GM18870 (cell line): ENCODE data around the gene NR3C1.

ENCODE experiments used
- ATAC-seq: cut with Tn5 transposase; IDR thresholded peaks from one replicate; pipeline ENCODE4 v1.9.1; 2021; ENCODE audit warnings: moderate library complexity; ENCODE audit not compliant: unreplicated experiment

NR3C1 gene

DNA sequence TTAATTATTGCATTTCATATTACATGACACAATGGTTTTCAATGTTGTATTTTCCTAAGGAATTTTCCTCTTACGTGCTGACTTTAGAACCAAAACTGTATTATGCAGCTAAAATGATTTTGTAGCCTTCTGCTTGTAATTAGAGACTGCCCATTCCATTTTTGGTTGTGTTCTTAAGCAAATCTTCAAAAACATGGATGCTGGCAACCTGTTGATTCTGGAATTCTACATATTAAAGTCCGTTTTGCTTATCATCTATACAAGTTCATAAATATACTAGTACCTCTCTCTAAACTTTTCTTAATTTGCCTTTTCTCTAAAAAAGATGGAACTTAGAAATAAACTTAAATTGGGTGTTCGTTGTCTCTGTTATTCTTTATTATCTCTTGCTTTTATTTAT is 88.3 kb downstream of the NR3C1 start:
- no peak for ATAC-seq

DNA sequence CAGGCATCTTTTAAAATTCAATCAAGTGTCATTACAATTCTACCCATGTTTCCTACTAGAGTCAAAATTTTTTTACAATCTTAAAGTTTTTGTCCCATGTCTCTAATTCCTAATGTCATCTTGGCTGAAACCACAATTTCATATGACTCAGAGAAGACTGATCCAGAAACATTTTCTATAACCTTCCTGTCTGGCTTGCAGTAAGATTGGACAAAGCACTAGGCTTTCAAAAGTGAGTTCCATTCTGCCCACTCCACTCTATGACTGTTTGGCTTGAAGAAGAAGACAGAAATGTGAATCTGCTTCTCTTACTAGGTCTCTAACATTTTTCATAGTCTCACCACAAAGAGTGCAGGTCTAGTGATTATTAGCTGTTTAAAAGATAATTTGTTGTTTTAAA is 88.8 kb downstream of the NR3C1 start:
- no peak for ATAC-seq

DNA sequence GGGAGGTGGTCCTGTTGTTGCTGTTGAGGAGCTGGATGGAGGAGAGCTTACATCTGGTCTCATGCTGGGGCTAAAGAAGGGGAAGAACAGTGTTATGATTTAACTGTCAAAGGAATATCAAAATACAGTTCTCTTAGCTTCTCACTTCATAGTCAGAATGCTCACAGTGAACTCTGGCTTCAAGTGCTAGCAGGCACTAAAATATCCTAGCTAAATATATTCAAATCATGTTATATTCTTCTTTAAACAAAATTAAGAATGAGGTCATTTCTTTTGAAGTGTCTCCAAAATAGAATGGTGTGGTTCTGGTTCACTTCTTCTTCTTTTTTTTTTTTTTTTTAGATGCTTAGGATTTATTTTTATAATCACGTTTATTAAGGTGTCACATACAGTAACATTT is 89.4 kb downstream of the NR3C1 start:
- no peak for ATAC-seq

DNA sequence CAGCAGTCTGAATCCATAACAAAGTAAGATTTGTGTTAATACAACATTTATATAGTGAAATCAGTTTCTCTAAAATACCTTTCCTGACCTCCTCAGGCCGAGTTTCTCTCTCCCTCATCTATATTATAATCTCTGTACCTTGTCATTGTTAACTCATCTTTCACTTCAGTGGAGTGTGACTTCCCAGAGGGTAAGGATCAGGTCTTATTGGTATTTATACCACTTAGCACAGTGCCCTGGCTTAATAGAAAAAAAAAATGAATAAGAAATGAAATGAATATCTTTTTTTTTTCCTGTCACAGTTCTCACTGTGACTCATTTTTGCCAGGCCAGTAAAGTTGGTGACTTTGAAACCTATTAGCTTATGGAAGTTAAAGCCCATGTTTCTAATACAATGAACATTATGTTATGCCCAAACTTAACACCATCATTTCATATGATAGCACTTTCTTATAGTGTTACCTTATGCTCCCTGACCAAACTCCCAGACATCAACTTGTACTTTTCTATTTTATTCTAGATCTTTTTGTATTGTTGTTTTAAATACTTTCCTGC is 90.1 kb downstream of the NR3C1 start:
- peak; percentile 37 for ATAC-seq

DNA sequence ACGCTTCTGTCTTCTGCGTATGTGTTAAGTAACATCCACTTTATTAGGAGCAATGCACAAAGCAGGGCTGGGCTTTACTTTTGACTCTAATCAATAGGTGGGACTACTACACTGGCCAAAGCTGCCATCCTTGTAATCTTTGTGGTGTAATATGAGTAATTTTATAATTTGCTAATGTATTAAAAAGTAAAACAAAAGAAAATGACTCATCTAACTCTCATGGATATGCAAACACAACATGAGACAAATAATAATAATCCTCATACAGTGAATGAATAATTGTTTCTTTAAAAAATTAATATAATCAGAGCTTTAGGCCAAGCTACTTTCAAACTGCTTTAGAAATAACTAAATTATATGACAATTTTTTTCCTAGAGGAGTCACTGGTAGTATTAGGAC is 90.7 kb downstream of the NR3C1 start:
- ATAC-seq: no peak

DNA sequence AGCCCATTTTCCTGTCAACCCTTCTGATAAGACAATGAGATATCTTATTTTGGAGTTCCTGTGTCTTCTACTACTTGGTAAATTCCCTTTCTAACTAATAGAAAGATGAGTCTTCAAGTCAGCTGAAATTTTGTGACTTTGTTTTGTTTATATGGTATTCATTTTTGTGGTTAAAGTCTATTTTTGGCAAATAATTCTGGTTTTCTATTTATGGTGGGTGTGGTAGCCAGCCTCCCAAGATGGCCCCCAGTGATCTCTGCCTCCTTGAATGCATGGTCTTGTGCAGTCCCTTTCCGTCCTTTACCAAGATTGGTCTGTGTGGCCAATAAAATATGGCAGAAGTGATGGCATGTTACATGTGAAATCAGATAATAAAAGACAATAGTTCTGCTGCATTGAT is 91.5 kb downstream of the NR3C1 start:
- no peak for ATAC-seq

DNA sequence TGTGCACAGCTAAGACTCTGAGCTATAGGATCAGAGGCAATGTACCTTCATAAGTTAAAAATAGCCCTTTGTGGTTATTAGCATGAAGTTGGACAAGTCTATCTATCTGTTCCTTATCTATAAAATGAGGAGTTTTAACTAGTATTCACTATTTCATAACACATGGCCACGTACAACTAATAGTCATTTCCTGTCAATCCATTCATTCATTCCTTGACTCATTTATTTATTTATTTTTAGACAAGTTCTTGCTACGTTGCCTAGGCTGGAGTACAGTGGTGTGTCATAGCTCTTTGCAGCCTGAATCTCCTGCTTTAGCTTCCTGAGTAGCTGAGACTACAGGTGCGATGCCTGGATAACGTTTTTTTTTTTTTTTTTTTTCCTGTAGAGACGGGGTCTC is 92.1 kb downstream of the NR3C1 start:
- ATAC-seq: no peak

DNA sequence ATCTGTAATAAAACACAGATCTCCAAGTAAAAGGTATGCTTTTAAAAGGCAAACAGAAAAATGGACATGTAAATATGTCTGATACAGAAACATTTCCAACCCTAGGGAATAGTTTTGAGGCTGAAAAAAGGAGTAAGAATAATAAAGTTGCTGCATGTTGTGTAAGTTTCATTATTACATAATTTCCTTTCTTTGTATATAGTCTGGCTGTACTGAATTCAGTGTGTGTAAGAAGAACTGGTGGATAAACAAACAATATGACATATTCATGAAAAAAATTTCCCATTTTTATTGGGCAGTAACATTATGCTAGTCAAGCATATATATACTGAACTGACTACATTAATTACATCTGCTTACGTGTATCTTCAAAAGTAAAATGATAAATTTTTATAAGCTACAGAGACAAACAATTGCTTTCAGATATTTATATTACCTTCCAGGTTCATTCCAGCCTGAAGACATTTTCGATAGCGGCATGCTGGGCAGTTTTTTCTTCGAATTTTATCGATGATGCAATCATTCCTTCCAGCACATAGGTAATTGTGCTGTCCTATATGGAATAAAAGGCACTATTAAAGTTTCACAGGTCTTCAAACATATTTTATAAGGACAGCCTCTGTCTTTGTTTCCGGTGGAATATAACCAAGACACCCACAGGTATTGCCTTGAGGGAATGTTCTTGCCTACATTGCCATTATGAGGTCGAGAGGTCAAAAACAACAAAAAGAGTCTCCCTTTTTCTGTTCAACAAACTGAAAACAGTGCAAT is 93.6 kb downstream of the NR3C1 start:
- ATAC-seq: no peak

DNA sequence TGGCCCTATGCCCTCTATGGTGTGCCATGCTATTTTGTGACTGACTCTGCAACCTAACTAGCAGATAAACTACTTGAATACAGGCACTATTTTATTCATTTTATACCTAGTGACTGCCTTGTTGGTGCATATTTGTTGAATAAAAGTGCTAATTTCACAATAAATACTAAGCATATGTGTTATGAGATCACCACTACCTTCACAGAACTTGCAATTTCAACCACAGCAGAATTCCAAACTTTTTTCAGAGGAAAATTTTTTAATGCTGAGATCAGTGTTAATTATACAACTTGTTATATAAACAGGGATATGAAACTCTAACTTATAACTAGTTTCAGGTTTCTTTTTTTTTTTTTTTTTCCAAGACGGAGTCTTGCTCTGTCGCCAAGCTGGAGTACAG is 94.8 kb downstream of the NR3C1 start:
- no peak for ATAC-seq

DNA sequence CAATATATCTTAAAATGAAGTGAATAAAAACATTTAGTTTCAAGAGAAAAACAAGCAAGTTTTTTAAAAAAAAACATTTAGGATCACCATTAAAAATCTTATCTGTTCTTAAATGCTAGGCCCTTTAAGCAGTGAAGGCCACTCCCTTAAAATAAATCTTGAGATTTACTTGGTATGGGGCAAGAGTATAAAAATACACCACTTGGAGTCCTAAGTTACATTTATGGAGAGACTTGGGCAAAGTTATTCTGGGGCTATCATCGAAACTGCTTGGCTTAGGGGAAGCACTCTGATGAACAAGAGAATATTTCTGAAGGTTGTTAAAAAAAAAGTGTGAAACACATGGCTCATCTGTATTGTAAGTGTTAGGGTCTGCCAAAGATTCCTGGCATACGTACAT is 97.4 kb downstream of the NR3C1 start:
- ATAC-seq: no peak

DNA sequence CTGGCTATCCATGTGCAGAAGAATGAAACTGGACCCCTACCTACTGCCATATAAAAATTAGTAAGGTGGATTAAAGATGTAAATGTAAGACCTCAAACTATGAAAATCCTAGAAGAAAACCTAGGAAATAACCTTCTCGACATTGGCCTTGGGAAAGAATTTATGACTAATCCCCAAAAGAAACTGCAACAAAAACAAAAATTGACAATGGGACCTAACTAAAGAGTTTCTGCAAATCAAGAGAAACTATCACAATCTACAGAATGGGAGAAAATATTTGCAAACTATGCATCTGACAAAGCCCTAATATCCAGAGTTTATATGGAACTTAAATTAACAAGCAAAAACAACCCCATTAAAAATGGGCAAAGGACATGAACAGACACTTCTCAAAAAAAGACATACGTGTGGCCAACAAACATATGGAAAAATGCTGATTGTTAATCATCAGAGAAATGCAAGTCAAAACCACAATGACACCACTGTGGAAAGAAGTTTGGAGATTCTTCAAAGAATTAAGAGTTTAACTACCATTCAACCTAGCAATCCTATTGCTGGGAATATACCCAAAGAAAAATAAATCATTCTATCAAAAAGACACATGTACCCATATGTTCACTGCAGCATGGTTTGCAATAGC is 98.5 kb downstream of the NR3C1 start:
- ATAC-seq: no peak

DNA sequence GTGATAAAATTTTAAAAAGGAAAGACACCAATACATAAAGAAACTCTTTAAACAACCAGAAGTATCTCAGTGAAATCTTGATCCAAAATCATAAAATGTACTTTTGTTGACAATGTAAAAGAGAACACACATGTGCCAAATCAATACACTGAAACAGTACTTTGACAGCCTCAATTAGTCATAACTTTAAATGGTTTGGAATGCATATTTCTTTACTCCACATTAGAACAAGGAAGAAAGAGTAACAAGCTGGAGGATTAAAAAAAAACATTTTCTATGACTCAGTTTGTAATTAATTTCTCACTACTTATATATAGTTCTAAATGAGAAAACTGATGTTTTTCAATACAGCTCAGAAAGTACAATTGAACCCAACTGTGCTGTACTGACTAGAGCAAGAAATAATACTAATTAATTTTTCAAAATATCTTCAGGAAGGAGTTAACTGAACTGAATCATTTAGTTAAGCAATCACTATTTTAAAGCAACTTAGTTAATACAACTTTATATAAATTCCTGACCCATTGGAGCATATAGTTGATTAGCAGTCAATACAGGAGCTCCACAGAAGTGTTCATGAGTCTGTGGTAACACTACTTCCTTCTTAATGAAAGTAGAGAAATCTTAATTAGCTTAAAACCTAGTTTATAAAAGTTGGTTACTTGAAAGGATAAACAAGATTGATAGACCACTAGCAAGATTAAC is 101.0 kb downstream of the NR3C1 start:
- ATAC-seq: no peak

DNA sequence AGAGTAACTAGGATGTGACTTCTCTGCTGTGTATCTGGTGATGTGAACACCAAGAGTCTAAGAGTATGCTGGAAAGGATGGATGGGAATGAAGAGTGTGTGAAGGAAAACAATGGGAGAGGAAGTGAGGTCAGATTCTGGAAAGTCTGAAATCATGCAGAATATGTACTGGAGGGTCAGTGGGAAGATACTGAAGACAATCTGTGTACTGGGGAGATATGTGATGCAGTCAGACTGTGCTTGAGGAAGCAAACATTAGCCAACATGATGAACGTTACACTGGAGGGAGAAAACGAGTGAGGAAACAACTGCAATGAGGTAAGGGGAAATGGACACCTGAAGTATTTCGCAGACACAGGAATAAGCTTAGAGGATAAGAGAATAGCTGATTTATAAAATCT is 105.7 kb downstream of the NR3C1 start:
- ATAC-seq: no peak

DNA sequence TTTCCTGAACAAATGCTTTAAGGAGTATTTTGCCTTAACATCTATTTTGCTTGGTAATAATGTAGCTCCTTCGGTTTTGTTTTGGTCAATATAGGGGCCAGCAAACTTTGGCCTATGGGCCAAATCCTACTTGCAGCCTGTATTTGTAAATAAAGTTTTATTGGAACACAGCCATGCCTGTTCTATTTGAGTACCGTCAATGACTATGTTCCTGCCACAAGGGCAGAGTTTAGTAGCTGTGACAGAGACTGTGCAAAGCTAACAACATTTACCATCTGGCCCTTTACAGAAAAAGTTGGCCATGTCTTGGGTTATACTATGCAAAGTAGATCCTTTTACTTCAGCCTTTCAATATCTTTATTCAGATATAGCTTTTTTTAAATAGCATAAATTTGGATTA is 113.4 kb downstream of the NR3C1 start:
- no peak for ATAC-seq

DNA sequence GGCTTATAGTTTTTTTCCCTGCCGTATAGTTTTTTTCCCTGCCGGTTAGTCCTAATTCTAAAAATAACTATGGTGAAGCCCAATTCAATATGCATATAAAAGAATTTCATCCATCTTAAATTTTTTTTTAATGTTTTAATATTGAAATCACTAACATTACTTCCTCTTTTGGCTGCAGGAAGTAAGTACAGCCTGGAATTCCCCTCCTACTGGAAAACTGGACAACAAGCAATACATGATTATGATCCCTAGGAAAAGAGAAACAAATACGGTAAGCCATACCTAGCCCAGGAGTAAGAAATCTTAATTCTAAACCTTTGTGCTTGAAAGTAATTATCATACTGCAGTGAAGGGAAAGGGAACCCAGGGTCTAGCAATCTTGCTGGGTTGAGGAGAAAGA is 119.0 kb downstream of the NR3C1 start:
- no peak for ATAC-seq

DNA sequence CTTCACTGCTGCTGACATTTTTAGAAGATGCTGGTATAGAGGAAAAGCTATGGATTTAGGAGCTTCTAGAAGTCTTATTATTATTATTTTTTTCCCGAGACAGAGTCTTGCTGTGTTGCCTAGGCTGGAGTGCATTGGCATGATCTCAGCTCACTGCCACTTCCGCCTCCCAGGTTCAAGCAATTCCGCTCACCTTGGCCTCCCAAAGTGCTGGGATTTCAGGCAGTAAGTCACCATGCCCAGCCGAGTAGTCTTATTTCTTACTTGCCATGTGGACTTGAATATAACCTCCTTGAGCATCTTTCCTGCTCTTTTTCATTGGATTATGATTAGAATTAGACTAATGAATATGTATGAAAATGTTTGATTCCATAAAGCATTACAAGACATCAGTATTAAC is 119.5 kb downstream of the NR3C1 start:
- no peak for ATAC-seq

DNA sequence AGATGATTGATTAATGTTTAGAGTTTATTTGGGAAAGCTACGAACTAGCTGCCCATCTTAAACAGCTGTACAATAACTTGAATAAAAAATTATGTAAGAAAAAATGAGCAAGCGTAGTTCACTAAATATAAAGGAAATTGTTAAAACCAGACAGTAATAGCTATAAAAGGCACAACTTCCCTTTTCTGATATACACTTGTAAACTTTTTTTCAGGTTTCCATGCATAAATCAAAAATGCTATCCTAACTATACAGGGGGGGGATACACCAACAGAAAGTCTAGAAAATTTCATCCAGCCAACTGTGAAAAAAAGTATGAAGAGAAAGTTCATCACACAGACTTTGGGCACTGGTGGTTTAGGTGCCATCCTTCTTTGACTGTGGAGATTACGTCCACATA is 122.3 kb downstream of the NR3C1 start:
- no peak for ATAC-seq

DNA sequence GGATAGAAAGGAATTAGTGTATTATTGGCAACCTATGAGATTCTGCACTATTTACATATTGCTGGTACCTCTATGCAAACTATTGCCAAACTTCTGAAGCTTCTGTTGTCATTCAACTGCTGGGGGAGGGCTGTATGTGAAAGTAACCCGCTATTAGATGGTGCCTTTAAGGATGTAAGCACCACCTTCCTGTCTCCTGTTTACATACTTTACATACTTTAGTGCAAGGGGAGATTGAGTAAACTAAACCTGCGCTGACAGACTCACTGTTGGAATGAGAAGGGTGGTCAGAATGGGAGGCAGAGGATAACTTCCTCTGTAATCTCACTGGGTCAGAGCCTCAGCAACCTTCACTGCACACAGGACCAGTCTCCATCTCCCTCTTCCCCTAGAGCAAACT is 123.8 kb downstream of the NR3C1 start:
- no peak for ATAC-seq

DNA sequence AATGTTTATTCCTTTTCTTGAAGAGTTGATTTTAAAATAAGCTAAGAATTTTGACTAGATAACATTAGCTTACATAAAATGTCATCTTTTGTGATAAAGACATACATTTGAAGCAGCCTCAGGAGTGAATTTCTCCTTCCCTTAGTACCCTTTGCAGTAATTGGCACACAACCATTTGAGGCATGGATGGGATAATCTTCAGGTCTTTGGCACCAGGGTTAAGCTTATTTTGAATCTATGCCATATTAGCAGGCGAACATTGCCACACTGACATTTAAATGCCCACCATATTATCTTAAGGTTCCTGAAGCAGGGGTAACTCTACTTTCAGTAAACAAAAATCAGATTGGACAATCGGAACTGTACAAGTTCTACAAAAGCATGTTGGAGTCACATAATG is 126.0 kb downstream of the NR3C1 start:
- no peak for ATAC-seq

DNA sequence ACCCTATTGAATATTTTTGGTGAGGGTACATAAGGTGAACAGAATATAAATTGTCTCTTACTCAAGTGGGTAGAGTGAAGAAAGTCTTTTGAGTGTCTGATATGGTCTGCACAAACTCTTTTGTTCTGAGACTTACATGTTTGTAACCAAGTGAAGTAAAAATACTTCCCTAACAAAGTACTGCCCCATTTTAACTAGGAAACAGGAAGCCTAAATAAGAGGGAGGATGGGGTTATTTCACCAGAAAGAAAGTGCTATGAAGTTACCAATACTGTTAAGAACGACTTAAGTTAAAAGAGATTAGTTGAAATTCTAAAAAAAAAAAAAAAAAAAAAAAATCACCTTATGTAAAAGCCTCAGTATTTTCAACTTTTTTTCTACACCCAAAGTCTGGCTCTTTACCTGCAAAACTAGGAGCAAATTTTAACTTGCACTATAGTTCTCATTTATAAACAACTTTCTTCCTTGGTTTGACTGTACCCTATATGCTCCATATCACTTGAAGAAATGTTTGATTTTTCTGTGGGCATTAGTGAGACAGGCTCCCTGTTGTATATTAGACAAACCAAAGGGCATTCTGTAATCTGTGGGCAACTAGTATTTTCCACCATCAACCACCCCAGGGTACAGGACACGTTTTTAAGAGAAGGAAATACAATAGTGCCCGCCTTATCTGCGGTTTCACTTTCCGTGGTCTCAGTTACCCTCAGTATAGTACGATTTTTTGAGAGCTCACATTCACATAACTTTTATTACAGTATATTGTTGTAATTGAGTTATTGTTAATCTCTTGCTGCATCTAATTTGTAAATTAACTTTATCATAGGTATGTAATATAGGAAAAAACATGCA is 127.7 kb downstream of the NR3C1 start:
- no peak for ATAC-seq

DNA sequence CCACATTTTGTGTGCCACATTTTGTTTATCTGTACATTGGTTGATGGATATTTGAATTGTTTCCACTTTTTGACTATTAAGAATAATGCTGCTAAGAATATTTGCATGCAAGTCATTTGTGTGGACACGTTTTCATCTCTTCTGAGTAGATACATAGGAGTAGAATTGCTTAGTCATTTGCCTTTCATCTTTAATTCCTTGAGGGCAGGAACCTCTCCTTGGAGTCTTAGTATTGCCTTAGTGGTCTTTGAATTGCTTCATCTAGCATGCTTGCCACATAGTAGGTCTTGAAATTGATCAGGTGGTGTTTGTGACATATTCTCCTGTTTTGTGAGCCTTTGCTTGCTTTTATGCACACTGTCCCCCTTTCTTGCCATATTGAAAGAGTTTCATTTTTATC is 128.5 kb downstream of the NR3C1 start:
- ATAC-seq: no peak
